Esophagus (tissue), 2 donors: ENCODE measurements around the gene POU2F1. TPM values are rescaled to one million over a fixed set of nuclear protein-coding genes. Genes with fewer than 3 reads are reported as not detected.
A peak's percentile ranks its signal among the peaks of the same experiment; 100 is the strongest.

ENCODE experiments used
- H3K27ac ChIP-seq, 2 donors: one replicate each; pipeline ENCODE4 v1.5.1; 2013; ENCODE audit warnings: low read depth in 2 of 2, mild to moderate bottlenecking in 2 of 2, inconsistent platforms in 1 of 2, low read length in 1 of 2, moderate library complexity in 1 of 2
- H3K27me3 ChIP-seq, 2 donors: one replicate each; pipeline ENCODE4 v1.6.1; 2013; ENCODE audit warnings: low read length in 2 of 2, control low read depth in 1 of 2, mild to moderate bottlenecking in 1 of 2; ENCODE audit not compliant: insufficient read depth in 2 of 2, control insufficient read depth in 1 of 2
- H3K36me3 ChIP-seq, 2 donors: one replicate each; pipeline ENCODE4 v1.6.1; 2013; ENCODE audit warnings: low read length in 1 of 2; ENCODE audit not compliant: control insufficient read depth in 2 of 2, insufficient read depth in 2 of 2
- H3K4me1 ChIP-seq, 2 donors: one replicate each; pipeline ENCODE4 v1.6.1; 2013; ENCODE audit warnings: low read length in 1 of 2; ENCODE audit not compliant: control insufficient read depth in 2 of 2, insufficient read depth in 2 of 2
- H3K4me3 ChIP-seq, 2 donors: one replicate each; pipeline ENCODE4 v1.5.1; 2013; ENCODE audit warnings: low read length in 2 of 2, mild to moderate bottlenecking in 2 of 2, low read depth in 1 of 2, moderate library complexity in 1 of 2
- H3K9me3 ChIP-seq, 2 donors: one replicate each; pipeline ENCODE4 v1.6.1; 2013; ENCODE audit warnings: mild to moderate bottlenecking in 2 of 2, low read depth in 1 of 2, low read length in 1 of 2, moderate library complexity in 1 of 2; ENCODE audit not compliant: control insufficient read depth in 2 of 2, insufficient read depth in 1 of 2
- WGBS, 2 donors: extraction: QIAGEN DNeasy Blood & Tissue Kit; methylation state at CpG; one replicate each; pipeline ENCODE4 v1.1.7; 2013; 5-methylcytosine and 5-hydroxymethylcytosine counted together
- polyA plus RNA-seq, 2 donors: library from polyadenylated mRNA; stranded (reverse); fragments of 200-250 nt; gene quantifications; one replicate each; pipeline ENCODE4 v1.2.3, GENCODE V29; 2013
- donor health status: healthy with polysubstance abuse.
- donor health status: Bipolar disorder and iron deficiency.

Gene POU2F1
- polyA plus RNA-seq, 2 donors: 1.3 to 1.5 TPM

DNA sequence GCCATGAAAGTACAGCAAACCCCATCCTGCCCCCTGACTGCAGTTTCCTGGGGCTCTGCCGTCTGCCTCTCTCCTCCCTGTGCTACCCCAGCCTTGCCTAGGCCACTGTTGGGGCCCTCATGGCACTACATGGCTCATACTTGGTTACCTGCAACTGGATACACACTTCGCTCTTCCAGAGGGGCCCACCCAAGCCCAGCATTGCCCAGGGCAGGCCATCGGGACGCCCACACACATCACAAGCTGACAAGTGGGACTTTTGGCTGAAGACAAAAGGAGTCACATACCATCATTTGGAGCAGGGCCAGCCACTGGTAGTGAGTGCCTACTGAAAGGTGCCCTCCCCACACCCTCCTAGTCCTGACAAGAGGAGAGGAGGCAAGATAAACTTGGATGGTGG lies 214.8 kb downstream of the POU2F1 start:
- Histone ChIP-seq H3K27ac (no peak overlapping the region), H3K27me3 (no peaks in the 10 kb centered on the region), H3K4me3 (no peak overlapping the region), H3K4me1 (peaks cover 4 to 12% of the 10 kb centered on the region in 2 donors), H3K36me3 (no peaks in the 10 kb centered on the region), H3K9me3 (peaks cover 0 to 6% of the 10 kb centered on the region in 2 donors)
- 85 to 93% methylated on average over 4 of the region's 4 CpGs for WGBS, 2 donors

DNA sequence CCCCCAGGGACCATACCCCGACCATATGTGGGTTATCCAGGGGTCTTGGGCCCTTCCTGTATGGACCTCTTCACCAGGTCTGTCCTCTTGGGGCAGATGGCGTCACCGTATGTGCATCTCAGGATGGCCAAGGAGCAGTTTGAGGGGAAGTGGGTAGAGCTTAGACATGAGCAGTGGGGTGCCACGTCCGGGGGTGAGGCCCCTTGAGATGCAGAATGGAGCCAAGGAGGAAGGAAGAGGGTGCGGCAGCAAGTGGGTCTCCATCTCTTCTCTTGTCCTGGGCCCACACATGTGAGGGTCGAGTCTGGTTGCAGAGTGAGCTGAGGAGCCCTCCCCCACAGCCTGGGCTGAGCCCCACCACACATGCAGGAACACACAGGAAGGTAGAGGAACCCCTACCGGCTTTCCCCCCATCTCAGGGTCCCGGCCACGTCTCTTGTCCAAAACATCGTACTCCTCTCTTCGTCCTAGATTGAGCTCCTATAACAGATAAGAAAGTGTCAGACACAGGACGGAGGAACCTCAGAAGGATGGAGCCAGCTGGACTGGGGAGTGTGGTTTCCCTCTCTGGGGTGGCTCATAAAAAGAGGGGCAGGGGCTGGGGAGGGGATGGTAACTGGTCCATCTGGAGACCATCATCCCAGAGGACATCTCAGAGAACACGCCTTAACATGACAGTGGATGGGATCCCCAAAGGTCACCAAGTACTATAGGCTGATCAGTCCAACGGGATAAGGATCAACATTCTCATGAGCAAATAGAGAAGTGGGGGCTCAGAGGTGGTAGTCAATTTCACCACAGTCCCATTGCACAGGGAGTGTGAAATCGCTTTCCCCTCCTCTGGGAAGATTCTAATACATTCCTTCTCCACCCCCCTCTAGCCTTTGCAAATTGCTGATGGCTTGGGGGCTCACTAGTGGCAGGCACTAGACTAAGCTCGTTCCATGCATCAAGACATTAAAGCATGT lies 217.8 kb downstream of the POU2F1 start:
- peaks cover 4 to 12% of the 10 kb centered on the region in 2 donors for H3K4me1 ChIP-seq
- peaks cover 0 to 8% of the 10 kb centered on the region in 2 donors for H3K9me3 ChIP-seq
- H3K27ac ChIP-seq: no peak overlapping the region
- no peak overlapping the region for H3K4me3 ChIP-seq
- no peaks in the 10 kb centered on the region for H3K27me3 ChIP-seq
- no peaks in the 10 kb centered on the region for H3K36me3 ChIP-seq
- 71 to 78% methylated on average over 17 of the region's 17 CpGs for WGBS, 2 donors

DNA sequence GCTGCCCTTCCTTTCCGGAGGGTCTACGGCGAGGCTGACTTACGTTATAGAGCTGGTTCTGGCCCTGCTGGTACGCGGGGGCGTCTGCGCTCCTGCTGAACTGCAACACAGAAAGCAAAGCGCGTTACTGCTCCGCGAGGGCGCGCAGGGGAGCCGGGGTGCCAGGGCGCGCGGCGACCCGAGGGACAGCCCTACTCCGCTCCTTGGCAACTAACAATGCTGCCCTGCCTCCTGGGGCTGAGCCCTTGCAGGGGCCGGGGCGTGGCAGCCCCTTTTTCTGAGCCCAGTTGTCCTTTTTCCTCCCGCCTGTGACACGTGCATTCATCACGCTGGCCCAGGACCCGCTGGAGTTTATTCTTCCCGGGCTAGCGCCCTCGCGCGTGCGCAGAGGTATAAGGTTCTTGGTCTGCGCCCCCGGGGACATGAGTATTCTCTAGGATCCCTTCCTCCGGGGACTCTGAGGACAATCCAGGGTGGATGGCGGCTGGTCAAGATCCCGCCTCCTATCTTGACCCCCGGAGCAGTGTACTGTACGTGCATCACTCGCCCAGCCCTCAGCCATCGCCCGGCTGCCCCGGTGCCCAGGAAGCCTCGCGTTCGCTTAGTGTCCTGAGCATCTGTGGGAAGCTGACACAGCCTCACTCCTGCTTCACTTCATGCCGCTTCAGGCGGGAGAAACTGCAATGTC lies 218.8 kb downstream of the POU2F1 start:
- 11 to 15% methylated on average over 49 of the region's 49 CpGs for WGBS, 2 donors
- Histone ChIP-seq H3K4me1 (peaks cover 4 to 12% of the 10 kb centered on the region in 2 donors), H3K36me3 (no peaks in the 10 kb centered on the region), H3K4me3 (peak overlapping the region; percentile 32 to 37), H3K27ac (no peak overlapping the region), H3K27me3 (no peaks in the 10 kb centered on the region), H3K9me3 (peaks cover 0 to 8% of the 10 kb centered on the region in 2 donors)

DNA sequence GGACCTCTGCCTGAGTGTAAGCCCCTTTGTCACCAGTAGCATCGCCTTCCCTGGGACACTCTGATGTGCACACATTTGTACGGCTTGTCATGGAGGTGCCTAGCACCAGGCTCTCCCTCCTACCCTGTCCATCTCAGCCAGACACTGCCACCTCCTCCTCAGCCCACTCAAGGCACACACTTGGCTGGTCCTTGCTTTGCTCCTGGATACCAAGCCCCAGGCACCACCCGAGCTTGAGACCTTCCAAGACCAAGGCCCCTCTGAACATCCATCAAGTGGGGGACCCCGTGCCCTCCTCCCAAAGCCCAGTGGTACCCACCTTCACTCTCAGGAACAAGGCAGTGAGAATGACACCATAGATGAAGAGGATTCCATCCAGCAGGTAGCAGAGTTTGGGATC lies 219.7 kb downstream of the POU2F1 start:
- no peaks in the 10 kb centered on the region for H3K36me3 ChIP-seq
- 95% methylated on average over 4 of the region's 4 CpGs for WGBS, 2 donors
- H3K27ac ChIP-seq: no peak overlapping the region
- no peaks in the 10 kb centered on the region for H3K27me3 ChIP-seq
- H3K4me1 ChIP-seq: peaks cover 4 to 12% of the 10 kb centered on the region in 2 donors
- peaks cover 0 to 8% of the 10 kb centered on the region in 2 donors for H3K9me3 ChIP-seq
- H3K4me3 ChIP-seq: no peak overlapping the region

DNA sequence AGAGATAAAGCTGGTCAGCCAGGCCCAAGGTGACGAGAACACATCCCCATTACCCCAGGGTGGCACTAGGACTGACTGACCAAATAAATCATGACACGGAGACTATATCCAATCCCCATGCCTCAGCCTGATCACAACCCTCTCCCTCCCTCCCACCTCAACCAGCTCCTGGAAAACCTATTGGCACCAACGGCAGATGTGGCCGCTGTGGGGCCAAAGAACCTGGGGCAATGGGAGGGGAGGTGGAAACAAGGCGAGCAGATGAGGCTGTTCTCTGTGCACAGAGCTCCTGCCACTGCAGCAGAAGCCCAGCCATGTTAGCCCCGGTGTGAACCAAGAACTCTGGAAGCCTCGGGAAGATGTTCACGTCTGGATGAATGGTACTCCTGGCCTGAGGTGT lies 220.1 kb downstream of the POU2F1 start:
- Histone ChIP-seq H3K9me3 (peaks cover 0 to 4% of the 10 kb centered on the region in 2 donors), H3K4me1 (peaks cover 4 to 12% of the 10 kb centered on the region in 2 donors), H3K27ac (no peak overlapping the region), H3K36me3 (no peaks in the 10 kb centered on the region), H3K27me3 (no peaks in the 10 kb centered on the region), H3K4me3 (no peak overlapping the region)
- WGBS, 2 donors: 94 to 97% methylated on average over 8 of the region's 8 CpGs

DNA sequence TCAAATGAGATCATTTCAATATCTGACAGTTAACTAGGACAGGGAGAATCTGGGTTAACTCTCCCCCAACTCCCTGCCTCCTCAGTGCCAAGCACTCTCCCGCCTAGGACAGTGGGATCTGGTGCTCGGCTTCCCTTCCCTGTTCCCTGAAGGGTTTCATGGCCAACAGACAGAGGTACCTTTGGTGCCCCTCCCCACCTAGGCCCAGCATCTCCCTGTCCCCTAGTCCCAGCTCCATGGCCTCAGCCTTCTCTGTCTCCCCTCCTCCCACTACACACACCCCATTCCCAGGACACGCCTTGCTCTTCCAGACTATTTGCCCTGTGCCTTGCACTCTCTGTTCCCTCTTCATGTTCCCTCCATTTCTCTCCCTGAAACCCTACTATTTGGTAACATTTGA lies 220.5 kb downstream of the POU2F1 start:
- WGBS, 2 donors: 95 to 96% methylated on average over 3 of the region's 3 CpGs
- Histone ChIP-seq H3K9me3 (peaks cover 0 to 2% of the 10 kb centered on the region in 2 donors), H3K4me1 (peaks cover 4 to 12% of the 10 kb centered on the region in 2 donors), H3K4me3 (no peak overlapping the region), H3K27me3 (no peaks in the 10 kb centered on the region), H3K36me3 (no peaks in the 10 kb centered on the region), H3K27ac (no peak overlapping the region)

DNA sequence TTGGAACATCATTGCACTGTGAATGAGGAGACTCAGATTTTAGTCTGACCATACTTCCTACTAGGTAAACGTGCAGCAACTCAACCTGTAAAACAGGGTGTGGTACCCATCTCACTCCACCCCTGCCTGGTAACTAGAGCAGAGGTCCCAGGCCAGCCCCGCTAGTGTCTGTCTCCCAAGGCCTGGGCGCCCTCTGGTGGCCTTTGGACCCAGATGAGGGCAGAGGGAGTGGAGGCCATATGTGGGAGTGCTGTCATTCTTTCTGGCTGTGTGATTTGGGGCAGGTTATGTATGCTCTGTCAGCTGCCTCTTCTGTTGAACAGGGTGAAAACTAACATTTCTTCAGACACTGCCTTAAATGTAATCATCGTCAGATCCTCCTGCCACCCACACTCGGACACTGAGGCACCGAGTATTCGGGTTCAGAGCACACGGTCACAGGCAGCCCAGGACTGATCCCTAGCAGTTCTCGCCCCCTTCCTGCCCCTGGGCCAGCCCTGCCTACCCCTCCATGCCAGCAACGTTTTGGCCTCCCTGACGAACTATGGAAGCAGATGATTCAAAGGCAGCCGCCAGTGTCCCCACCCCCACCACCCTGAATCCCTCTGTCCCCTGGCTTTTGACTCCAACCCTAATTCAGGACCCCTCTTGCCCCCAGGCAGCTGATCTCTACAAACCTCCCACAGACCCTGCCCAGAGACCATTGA lies 221.6 kb downstream of the POU2F1 start:
- WGBS, 2 donors: 43 to 54% methylated on average over 12 of the region's 12 CpGs

DNA sequence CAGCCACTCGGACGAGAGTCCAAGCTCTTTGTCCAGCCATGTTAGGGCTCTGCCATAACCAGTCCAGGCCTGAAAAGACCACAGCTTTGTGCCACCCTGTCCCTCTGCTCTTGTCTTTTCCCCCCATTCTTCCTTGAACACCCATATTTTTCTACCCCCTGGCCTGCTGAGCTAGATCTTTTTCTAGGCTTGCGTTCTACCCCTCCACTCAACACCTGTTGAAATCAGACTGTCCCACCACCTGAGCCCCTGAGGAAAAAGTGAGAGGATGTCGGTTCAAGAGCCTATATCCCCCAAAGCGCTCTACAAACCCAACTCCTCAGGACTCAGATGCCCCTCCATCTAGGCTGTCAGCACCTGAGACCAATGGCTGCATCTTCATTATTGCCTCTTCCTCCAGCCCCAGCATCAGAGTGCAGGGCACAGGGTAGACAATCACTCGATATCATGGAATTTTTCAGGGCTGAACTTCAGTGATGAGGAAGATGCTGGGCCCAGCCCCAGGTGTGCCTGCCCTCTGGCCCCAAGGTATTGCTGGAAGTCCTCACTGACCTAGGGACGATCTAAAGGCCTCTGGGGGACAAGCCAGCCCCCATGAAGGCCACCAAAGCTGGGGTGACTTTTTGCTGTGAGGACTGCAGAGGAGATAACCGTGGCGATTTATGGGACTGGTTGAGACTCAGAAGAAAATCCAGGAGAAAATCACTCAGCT lies 222.3 kb downstream of the POU2F1 start:
- Histone ChIP-seq H3K9me3 (peaks cover 0 to 2% of the 10 kb centered on the region in 2 donors), H3K4me1 (peaks cover 4 to 11% of the 10 kb centered on the region in 2 donors), H3K27me3 (no peaks in the 10 kb centered on the region), H3K27ac (no peak overlapping the region), H3K36me3 (no peaks in the 10 kb centered on the region), H3K4me3 (no peak overlapping the region)
- 88 to 89% methylated on average over 9 of the region's 9 CpGs for WGBS, 2 donors

More for the DNA sequence above, 221.6 kb downstream of the POU2F1 start:
- no peak overlapping the region for H3K27ac ChIP-seq
- peaks cover 0 to 2% of the 10 kb centered on the region in 2 donors for H3K9me3 ChIP-seq
- peaks cover 4 to 12% of the 10 kb centered on the region in 2 donors for H3K4me1 ChIP-seq
- no peaks in the 10 kb centered on the region for H3K27me3 ChIP-seq
- H3K4me3 ChIP-seq: no peak overlapping the region
- H3K36me3 ChIP-seq: no peaks in the 10 kb centered on the region

DNA sequence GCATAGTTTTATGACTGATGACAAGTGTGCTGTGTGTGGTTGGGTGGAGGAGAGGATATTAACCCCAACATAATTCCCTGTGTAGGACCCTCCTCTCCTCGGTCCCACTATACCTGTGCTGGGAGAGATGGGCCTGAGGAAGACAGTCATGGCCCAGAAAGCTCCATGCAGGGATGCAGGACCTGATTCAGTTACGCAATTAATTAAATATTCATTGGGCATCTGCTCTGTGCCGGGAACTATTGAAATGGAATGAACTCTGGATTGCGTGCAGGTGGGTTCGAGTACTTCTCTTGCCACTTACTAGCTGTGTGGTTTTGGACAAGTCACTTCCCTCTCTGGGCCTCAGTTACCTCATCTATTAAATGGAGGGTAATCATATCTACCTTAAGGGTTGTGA lies 223.1 kb downstream of the POU2F1 start:
- Histone ChIP-seq H3K4me3 (no peak overlapping the region), H3K27ac (no peak overlapping the region), H3K27me3 (no peaks in the 10 kb centered on the region), H3K4me1 (peaks cover 4 to 9% of the 10 kb centered on the region in 2 donors), H3K36me3 (no peaks in the 10 kb centered on the region), H3K9me3 (peaks cover 0 to 2% of the 10 kb centered on the region in 2 donors)
- 91 to 93% methylated on average over 5 of the region's 5 CpGs for WGBS, 2 donors
